Thoracic aorta (tissue), 2 donors: ENCODE results near the gene LYRM9. TPM values are rescaled to one million over a fixed set of nuclear protein-coding genes. Genes with fewer than 3 reads are reported as not detected.
A peak's percentile ranks its signal among the peaks of the same experiment; 100 is the strongest.
"Not testable (repeated sequence)": the region's sequence is repeated elsewhere in the genome, so short reads cannot be mapped to it uniquely, and the experiment has no call there.

ENCODE experiments used
- ATAC-seq: fragments of 150-250 bp; one replicate; pipeline ENCODE4 v1.8.0; 2017; ENCODE audit warnings: low read depth; ENCODE audit not compliant: insufficient number of reproducible peaks, low FRiP score
- DNase-seq: peaks from one replicate; pipeline ENCODE4 v3.0.0-alpha.2; 2020; ENCODE audit warnings: low spot score
- H3K27ac ChIP-seq, 2 donors: fragments of 200-600 bp; sonication (generic); 1 replicate in 1 of 2; 2 replicates in 1 of 2; pipeline ENCODE4 v1.5.1; 2016; ENCODE audit warnings: mild to moderate bottlenecking in 2 of 2, moderate library complexity in 2 of 2
- H3K27me3 ChIP-seq: fragments of 200-600 bp; sonication (generic); replicated peaks from 2 replicates; pipeline ENCODE4 v1.6.0; 2016; ENCODE audit warnings: mild to moderate bottlenecking; ENCODE audit not compliant: insufficient read depth
- H3K36me3 ChIP-seq: fragments of 200-600 bp; sonication (generic); one replicate; pipeline ENCODE4 v1.5.1; 2016
- H3K4me1 ChIP-seq, 2 donors: fragments of 200-600 bp; sonication (generic); 1 replicate in 1 of 2; 2 replicates in 1 of 2; pipeline versions ENCODE4 v1.5.1 to v1.6.0; 2016; ENCODE audit warnings: low read depth in 2 of 2, mild to moderate bottlenecking in 1 of 2; ENCODE audit not compliant: control insufficient read depth in 1 of 2
- H3K4me3 ChIP-seq: fragments of 200-600 bp; sonication (generic); 2 replicates; pipeline ENCODE4 v1.5.1; 2016; ENCODE audit warnings: mild to moderate bottlenecking
- H3K9me3 ChIP-seq: fragments of 200-600 bp; sonication (generic); 2 replicates; pipeline ENCODE4 v1.5.1; 2016
- CTCF ChIP-seq: fragments of 200-600 bp; sonication (generic); IDR thresholded peaks from one replicate; pipeline ENCODE4 v1.5.1; 2019; ENCODE audit warnings: antibody characterized with exemption
- total RNA-seq, 2 donors: library from RNA; depleted of rRNA; stranded (reverse); fragments of >200 nt; gene quantifications; one replicate each; pipeline versions ENCODE4 v1.1.0 to v1.2.3, GENCODE V29; 2016

LYRM9 gene
- total RNA-seq, 2 donors from 2014 or later = 10.6 to 27.2 TPM

- no peaks in the 10 kb centered on the region for H3K9me3 ChIP-seq
- H3K27ac ChIP-seq = no peak overlapping the region
- no peak for TF ChIP-seq CTCF
- H3K27me3 ChIP-seq = no peaks in the 10 kb centered on the region
- no peak overlapping the region for H3K4me3 ChIP-seq
- peaks cover 13 to 31% of the 10 kb centered on the region in 2 donors for H3K4me1 ChIP-seq
- ATAC-seq = no peak
- H3K36me3 ChIP-seq = no peaks in the 10 kb centered on the region
- no peak for DNase-seq
Measured at GRCh38 chr17:27888067-27888466, 5.1 kb downstream of the LYRM9 start.

- not testable (repeated sequence) for H3K27me3 ChIP-seq, DNase-seq, H3K36me3 ChIP-seq, H3K9me3 ChIP-seq, H3K4me3 ChIP-seq, H3K27ac ChIP-seq, ATAC-seq
- H3K4me1 ChIP-seq = peaks cover 7 to 23% of the 10 kb centered on the region in 2 donors
Measured at GRCh38 chr17:27886348-27886906, 6.7 kb downstream of the LYRM9 start.

- ATAC-seq = no peak
Measured at GRCh38 chr17:27882162-27882840, 10.9 kb downstream of the LYRM9 start.

GRCh38 chr17:27879987-27880608, 13.1 kb downstream of the LYRM9 start:
- Histone ChIP-seq H3K9me3 (no peaks in the 10 kb centered on the region), H3K27me3 (no peaks in the 10 kb centered on the region), H3K27ac (no peak overlapping the region), H3K4me1 (no peaks in the 10 kb centered on the region), H3K36me3 (no peaks in the 10 kb centered on the region), H3K4me3 (no peak overlapping the region)
- peak; percentile 54 for TF ChIP-seq CTCF
- DNase-seq (no peak), ATAC-seq (no peak)

More at GRCh38 chr17:27882162-27882840, 10.9 kb downstream of the LYRM9 start:
- Histone ChIP-seq H3K4me1 (no peaks in the 10 kb centered on the region), H3K27ac (no peak overlapping the region), H3K36me3 (no peaks in the 10 kb centered on the region), H3K9me3 (no peaks in the 10 kb centered on the region), H3K27me3 (no peaks in the 10 kb centered on the region), H3K4me3 (no peak overlapping the region)
- TF ChIP-seq CTCF = no peak
- DNase-seq = no peak

- no peak for ATAC-seq
- Histone ChIP-seq H3K27ac (no peak overlapping the region), H3K9me3 (no peaks in the 10 kb centered on the region), H3K4me1 (no peaks in the 10 kb centered on the region), H3K27me3 (no peaks in the 10 kb centered on the region), H3K4me3 (no peak overlapping the region), H3K36me3 (peaks cover 6% of the 10 kb centered on the region)
- TF ChIP-seq CTCF = no peak
- DNase-seq = no peak
Measured at GRCh38 chr17:27878776-27879562, 14.2 kb downstream of the LYRM9 start.
